ENCODE measurements around the gene POU3F2. TPM values are rescaled to one million over a fixed set of nuclear protein-coding genes. Genes with fewer than 3 reads are reported as not detected.

POU3F2 gene
- polyA plus RNA-seq, 2 of the 4 experiments (the other 2 are of a cell fraction): not detected

DNA sequence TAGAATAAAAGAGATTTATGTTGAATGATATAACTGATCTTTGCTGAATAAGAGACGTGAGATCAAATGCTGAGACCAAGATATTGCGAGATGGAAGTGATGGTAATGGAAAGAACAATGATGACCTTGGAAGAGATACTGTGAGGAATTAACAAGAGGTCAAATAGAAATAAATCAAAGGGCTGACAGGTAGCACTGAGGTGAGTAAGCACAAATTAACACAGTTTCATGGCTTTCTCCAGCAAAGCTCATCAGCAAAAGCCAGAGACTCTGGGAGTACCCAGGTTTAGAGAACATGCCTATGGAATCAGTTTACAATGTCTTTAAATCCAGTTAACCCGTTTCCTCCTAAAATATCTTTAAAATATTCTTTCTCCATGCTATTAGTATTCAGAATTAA, 53.3 kb downstream of the POU3F2 start:
- ATAC-seq: no peak
- no peak overlapping the region for H3K4me3 ChIP-seq
- H3K4me2 ChIP-seq: no peak overlapping the region
- H3K4me1 ChIP-seq: no peaks in the 10 kb centered on the region
- TF ChIP-seq SMC3 (IDR thresholded peaks at IDR 0.05) (no peak), HOXB13 (CRISPR knock-in tag; IDR thresholded peaks at IDR 0.05; ENCODE audit: low read depth) (no peak), NFE2L2 (conservative IDR thresholded peaks at IDR 0.05; ENCODE audit: low read length) (no peak), HOXA7 (CRISPR knock-in tag; IDR thresholded peaks at IDR 0.05) (no peak), RFX5 (IDR thresholded peaks at IDR 0.05) (no peak), JUNB (IDR thresholded peaks at IDR 0.05) (no peak), ZFP36 (IDR thresholded peaks at IDR 0.05; ENCODE audit: borderline replicate concordance, partially characterized antibody) (no peak), NPAS2 (CRISPR knock-in tag; IDR thresholded peaks at IDR 0.05; ENCODE audit: borderline replicate concordance) (no peak), ZNF302 (CRISPR knock-in tag; IDR thresholded peaks at IDR 0.05) (no peak), EHF (CRISPR knock-in tag; IDR thresholded peaks at IDR 0.05) (no peak), TP53 (CRISPR knock-in tag; IDR thresholded peaks at IDR 0.05) (no peak)
- TF ChIP-seq, protein P1, sequence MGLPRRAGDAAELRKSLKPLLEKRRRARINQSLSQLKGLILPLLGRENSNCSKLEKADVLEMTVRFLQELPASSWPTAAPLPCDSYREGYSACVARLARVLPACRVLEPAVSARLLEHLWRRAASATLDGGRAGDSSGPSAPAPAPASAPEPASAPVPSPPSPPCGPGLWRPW (IDR thresholded peaks at IDR 0.05): no peak
- TF ChIP-seq, protein P2, sequence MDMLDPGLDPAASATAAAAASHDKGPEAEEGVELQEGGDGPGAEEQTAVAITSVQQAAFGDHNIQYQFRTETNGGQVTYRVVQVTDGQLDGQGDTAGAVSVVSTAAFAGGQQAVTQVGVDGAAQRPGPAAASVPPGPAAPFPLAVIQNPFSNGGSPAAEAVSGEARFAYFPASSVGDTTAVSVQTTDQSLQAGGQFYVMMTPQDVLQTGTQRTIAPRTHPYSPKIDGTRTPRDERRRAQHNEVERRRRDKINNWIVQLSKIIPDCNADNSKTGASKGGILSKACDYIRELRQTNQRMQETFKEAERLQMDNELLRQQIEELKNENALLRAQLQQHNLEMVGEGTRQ (IDR thresholded peaks at IDR 0.05): no peak
- DNase-seq (ENCODE audit: low read depth in 1 of 2, low spot score in 1 of 2): no peak
- no peak for FAIRE-seq
- WGBS (ENCODE audit: missing lambda C conversion rate): 90% methylated on average over 3 of the region's 3 CpGs
- H3K9me3 ChIP-seq: no peaks in the 10 kb centered on the region
- no peak overlapping the region for H3K27ac ChIP-seq
- CTCF ChIA-PET: no interaction called here
- POLR2A ChIA-PET: no interaction called here

Other genes starting within 250 kb of the POU3F2 start
- gene FBXL4, start 113.4 kb downstream of the POU3F2 start, polyA plus RNA-seq (2011; rRNA removed): 21.6 and 24.7 TPM in 2 replicates
- gene FBXL4, start 113.4 kb downstream of the POU3F2 start, polyA plus RNA-seq (2017; fragmentation: RNase III; extraction: RNeasy Plus Mini Kit Qiagen cat#74134 plus additional on column Dnase treatment): 6.5 to 6.6 TPM (median 6.6 TPM) in 3 replicates